Stimulated activated CD4-positive, alpha-beta T cell treated with anti-CD3 and anti-CD28 coated beads, TNF-alpha, amount 100 ng/mL, for 48 hours (primary cell): Measurements from ENCODE around the gene NAA80.
"Not testable (repeated sequence)": the region's sequence is repeated elsewhere in the genome, so short reads cannot be mapped to it uniquely, and the experiment has no call there.

Experiments used
- DNase-seq, 3 donors: peaks; one replicate each; pipeline ENCODE4 v3.0.0-alpha.2; 2020; ENCODE audit warnings: low read depth in 3 of 3

NAA80 gene

GRCh38 chr3:50290161-50290641, 9.0 kb downstream of the NAA80 start:
- no peak for DNase-seq

DNA sequence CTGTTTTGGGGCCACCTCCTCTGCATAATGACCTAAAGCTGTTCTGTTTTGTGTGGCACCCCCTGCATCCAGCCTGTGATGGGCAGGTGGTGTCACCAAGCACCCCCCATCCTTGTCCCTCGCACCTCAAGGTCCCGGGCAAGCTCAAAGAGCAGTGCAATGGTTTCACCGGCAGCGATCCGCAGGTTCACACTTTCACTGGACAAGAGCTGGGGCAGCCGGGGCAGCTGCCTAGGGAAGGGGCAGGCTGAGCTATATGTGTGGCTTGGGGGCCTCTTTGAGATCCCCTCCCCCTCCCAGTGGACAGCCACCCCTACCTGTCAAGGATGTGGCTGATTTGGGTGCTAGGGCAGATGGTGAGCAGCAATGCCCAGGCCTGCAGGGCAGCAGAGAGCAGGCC, 10.1 kb downstream of the NAA80 start:
- no peak for DNase-seq

- no peak for DNase-seq
These were observed 10.7 kb downstream of the NAA80 start for GRCh38 chr3:50288387-50289007.

GRCh38 chr3:50287262-50287661, 11.9 kb downstream of the NAA80 start:
- DNase-seq: no peak

DNA sequence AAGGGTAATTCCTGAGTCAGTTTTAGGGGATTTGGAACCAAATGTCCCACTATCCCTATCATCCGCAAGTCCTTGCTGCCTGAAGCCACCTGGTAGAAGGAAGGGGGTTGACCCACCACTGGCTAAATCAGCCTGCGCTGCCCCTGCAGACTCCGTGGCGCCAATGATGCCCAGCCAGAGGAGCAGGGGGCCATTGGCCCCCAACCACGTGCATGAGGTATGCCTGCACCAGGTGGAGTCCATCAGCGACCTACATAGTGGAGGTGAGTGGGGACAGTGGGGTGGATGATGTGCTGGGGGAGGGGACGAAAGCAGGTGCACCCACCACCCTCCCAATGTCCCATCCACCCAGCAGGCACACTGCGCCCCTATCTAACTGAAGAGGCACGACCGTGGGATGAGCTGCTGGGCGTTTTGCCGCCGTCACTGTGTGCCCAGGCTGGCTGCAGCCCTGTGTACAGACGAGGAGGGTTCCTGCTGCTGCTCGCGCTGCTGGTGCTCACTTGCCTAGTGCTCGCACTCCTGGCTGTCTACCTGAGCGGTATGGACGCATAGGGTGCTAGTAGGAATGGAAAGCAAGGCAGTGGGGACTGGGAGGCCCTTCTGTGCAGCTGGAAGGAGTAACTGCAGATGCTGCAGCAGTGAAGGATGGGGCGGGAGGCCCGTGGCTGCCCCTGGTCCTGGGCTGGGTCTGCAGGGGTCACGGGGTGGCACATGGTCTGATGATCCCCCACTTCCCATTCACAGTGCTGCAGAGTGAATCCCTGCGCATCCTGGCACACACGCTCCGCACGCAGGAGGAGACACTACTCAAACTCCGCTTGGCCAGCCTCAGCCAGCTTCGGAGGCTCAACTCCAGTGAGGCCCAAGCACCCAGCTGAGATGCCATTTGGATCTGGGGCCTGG, 12.6 kb downstream of the NAA80 start:
- no peak for DNase-seq

GRCh38 chr3:50284121-50284520, 15.1 kb downstream of the NAA80 start:
- not testable (repeated sequence) for DNase-seq

DNA sequence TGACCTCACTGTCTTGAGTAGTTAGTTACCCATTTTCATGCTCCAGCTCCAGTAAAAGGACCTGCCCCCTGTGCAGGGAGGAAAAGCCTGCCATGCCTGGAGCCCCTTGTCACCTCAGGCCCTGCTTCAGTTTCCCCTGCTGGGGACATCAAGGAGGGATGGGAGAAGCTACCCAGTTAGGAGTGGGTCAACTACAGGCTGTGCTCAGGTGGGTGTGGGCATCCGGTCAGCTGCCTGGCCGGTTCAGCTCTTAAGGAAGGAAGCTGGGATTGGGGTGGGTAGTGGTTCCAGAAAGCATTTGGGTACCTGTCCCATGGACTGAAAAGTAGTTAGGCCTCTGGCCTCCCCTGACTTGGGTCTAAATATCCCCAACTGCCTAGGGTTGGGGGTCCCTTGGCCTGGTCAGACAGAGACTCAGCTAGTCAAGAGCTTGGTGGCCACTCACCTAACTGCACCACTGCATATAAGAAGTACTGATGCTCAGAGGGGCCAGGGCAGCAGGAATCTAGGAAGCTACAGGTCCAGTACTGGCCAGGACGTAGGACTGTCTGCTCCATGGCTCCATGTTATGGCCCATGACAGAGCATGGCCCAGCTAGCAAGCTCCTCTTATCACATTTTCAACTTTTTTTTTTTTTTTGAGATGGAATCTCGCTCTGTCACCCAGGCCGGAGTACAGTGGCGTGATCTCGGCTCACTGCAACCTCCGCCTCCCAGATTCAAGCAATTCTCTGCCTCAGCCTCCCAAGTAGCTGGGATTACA, 19.8 kb downstream of the NAA80 start:
- no peak for DNase-seq

DNA sequence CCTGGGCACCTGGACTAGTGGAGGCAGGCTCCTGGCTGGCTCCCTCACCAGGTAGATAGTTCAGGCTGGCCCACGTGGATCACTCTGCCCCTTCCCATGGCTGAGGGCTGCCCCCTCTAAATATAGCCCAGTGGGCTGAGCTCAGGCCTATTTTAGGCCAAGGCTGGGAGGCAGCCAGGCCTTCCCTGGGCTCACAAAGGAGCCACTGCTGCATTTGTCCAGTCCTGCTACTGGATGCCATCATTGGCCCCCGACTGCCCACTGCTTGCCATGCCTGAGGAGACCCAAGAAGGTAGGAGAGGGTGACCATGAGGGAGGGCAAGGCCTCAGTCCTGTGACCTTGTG, 20.4 kb downstream of the NAA80 start, which contains the start of gene LSMEM2:
TSS of gene LSMEM2 (plus strand) at position 208 of the 345 bp plus-strand sequence. CDS start at position 235, 27 bp downstream.
- DNase-seq: no peak

- DNase-seq: no peak
These were observed 20.9 kb downstream of the NAA80 start for GRCh38 chr3:50278123-50278879.

GRCh38 chr3:50276762-50277101, 22.5 kb downstream of the NAA80 start:
- DNase-seq: no peak

- peak in 1 of 3 donors; percentile 27 for DNase-seq
These were observed 23.0 kb downstream of the NAA80 start for GRCh38 chr3:50275996-50276761.

DNA sequence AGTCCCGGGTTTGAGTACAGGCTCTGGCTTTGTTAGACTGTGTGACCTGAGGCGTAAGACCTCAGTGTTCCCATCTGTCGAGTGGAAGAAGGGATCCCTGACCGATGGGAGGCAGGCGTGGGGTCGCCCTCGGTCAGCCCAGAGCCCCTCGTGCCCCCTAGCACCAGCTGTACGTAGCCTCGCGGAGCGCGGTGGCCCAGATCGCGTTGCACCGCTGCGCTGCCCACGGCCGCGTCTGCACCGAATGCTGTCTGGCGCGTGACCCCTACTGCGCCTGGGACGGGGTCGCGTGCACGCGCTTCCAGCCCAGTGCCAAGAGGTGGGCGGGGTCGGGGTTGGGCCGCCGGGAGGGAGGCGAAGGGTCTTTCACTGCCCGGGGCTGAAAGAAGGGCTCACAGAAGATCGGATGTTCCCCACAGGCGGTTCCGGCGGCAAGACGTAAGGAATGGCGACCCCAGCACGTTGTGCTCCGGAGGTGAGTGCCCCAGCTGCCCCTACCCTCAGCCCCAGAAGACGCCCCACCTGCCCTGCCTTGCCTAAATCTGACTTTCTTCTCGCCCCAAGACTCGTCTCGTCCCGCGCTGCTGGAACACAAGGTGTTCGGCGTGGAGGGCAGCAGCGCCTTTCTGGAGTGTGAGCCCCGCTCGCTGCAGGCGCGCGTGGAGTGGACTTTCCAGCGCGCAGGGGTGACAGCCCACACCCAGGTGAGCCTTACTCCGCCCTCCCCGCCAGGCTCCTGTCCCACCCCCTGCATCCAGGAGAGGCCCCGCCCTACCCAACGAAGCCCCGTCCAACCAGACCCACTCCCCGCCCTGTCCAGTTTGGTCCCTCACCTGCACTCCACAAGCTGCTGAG, 23.8 kb downstream of the NAA80 start:
- DNase-seq: no peak

- peak; percentile 65 to 78 (median 77) for DNase-seq
These were observed 24.7 kb downstream of the NAA80 start for GRCh38 chr3:50274371-50275104.

DNA sequence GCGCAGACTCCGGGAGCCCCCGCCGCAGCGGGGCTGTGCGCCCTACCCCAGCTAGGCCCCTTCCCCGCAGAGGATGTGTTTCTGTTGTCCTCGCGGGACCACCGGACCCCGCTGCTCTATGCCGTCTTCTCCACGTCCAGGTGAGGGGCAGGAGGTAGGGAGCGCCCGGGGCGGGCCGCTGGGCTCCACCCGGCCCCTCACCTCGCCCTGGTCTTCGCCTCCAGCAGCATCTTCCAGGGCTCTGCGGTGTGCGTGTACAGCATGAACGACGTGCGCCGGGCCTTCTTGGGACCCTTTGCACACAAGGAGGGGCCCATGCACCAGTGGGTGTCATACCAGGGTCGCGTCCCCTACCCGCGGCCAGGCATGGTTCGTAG, 25.5 kb downstream of the NAA80 start:
- no peak for DNase-seq

DNA sequence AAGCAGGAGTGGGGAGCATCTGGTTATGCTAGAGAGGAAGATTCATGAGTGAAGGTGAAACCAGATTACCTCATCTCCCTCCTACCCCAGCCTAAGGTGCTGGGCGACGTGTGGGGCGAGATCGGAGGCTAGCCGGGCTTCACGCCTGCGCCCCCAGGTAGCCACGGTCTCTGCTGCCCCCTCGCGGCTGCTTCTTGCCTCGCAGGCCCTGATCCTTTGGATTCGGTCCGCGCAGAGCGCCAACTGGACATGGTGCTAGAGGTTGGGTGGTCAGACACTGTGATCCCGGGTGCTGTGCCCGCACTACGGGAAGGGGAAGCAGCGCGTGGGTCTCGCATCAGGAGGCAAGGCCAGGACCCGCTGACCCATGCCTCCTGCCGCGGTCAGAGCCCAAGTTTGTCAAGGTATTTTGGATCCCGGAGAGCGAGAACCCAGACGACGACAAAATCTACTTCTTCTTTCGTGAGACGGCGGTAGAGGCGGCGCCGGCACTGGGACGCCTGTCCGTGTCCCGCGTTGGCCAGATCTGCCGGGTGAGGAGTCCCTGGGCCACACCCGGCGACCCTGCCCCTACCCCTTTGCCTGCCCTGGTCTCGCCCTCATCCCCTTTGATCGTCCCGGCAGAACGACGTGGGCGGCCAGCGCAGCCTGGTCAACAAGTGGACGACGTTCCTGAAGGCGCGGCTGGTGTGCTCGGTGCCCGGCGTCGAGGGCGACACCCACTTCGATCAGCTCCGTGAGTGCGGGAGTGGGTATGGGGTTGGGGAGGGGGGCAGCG, 26.1 kb downstream of the NAA80 start:
- DNase-seq: peak; percentile 78 to 89 (median 87)

- DNase-seq: not testable (repeated sequence)
These were observed 26.7 kb downstream of the NAA80 start for GRCh38 chr3:50272538-50272910.

- no peak for DNase-seq
These were observed 27.8 kb downstream of the NAA80 start for GRCh38 chr3:50271314-50271936.
